Choroid plexus epithelial cell (primary cell): Measurements from ENCODE around the gene PPP2R3A.

ENCODE experiments used
- DNase-seq: peaks from one replicate; pipeline ENCODE4 v3.0.0-alpha.2; 2010; ENCODE audit warnings: low read depth
- H3K4me3 ChIP-seq: 2 replicates; pipeline ENCODE4 v1.5.1; 2011; ENCODE audit warnings: low read depth, mild to moderate bottlenecking, control low read depth, low read length, moderate library complexity
- CTCF ChIP-seq: conservative IDR thresholded peaks from 2 replicates; pipeline ENCODE4 v1.5.1; 2011; ENCODE audit warnings: low read depth, mild to moderate bottlenecking, control low read depth, inconsistent platforms, low read length, moderate library complexity

PPP2R3A gene

GRCh38 chr3:135965506-135966270 is at the start of gene PPP2R3A:
Gene PPP2R3A (plus strand): TSS chr3:135965728. CDS start chr3:136001499, 35,771 bp downstream.
- peak within 1 kb of the TSS; percentile 83 for H3K4me3 ChIP-seq
- peak; percentile 88 for DNase-seq
- no peak for TF ChIP-seq CTCF

GRCh38 chr3:135916310-135916709 is 49.2 kb upstream of the PPP2R3A start:
- H3K4me3 ChIP-seq, result no peak overlapping the region
- no peak for TF ChIP-seq CTCF

GRCh38 chr3:135917076-135917475 is 48.5 kb upstream of the PPP2R3A start:
- no peak for TF ChIP-seq CTCF
- no peak for DNase-seq
- H3K4me3 ChIP-seq, result no peak overlapping the region

More at GRCh38 chr3:135916310-135916709, 49.2 kb upstream of the PPP2R3A start:
- no peak for DNase-seq

- no peak for TF ChIP-seq CTCF
- H3K4me3 ChIP-seq, result no peak overlapping the region
- no peak for DNase-seq
These were observed 47.5 kb upstream of the PPP2R3A start for GRCh38 chr3:135917927-135918597.

- peak; percentile 65 for TF ChIP-seq CTCF
- no peak overlapping the region for H3K4me3 ChIP-seq
- DNase-seq, result peak; percentile 76
These were observed 46.9 kb upstream of the PPP2R3A start for GRCh38 chr3:135918600-135918999.

GRCh38 chr3:135920275-135920674 is 45.3 kb upstream of the PPP2R3A start:
- no peak for TF ChIP-seq CTCF
- DNase-seq, result no peak
- H3K4me3 ChIP-seq, result no peak overlapping the region
